Ovary (tissue), 3 donors: ENCODE measurements around the gene STK38.

ENCODE experiments used
- CTCF ChIP-seq, 3 donors: fragments of 450-650 bp in 2 of 3; fragments of 200-600 bp in 1 of 3; IDR thresholded peaks; one replicate each; pipeline versions ENCODE4 v1.5.1 to v1.8.0; 2016 to 2022; ENCODE audit warnings: antibody characterized with exemption in 3 of 3, mild to moderate bottlenecking in 1 of 3
- EP300 ChIP-seq: sonication (generic); formaldehyde crosslinking; IDR thresholded peaks from one replicate; pipeline ENCODE4 v1.6.1; 2017; ENCODE audit warnings: antibody characterized with exemption
- POLR2A ChIP-seq: fragments of 450-650 bp; IDR thresholded peaks from one replicate; pipeline ENCODE4 v1.6.1; 2017; ENCODE audit warnings: antibody characterized with exemption, mild to moderate bottlenecking, moderate library complexity
- donor health status: DM: no; HTN: no; CAD: no.

GRCh38 chr6:36563928-36564284 lies 16.6 kb upstream of the STK38 start:
- TF ChIP-seq EP300 (no peak), CTCF (IDR thresholded peaks at IDR 0.05) (no peak), POLR2A (no peak)
